Stimulated activated naive B cell treated with anti-CD40 and anti-IgM and Interleukin-4, amounts not matched to agents 10 μg/mL and 1 μg/mL and 100 μg/mL, for 72 hours (primary cell): Measurements from ENCODE around the gene ADNP2.

Experiments used
- ATAC-seq, 2 donors: fragments of 150-1000 bp; cut with Tn5 transposase; replicated peaks; 2 replicates each; pipeline ENCODE4 v1.10.0; 2021; ENCODE audit warnings: moderate library complexity in 1 of 2
- DNase-seq: peaks from one replicate; pipeline ENCODE4 v3.0.0; 2021
- H3K27ac Mint-ChIP-seq: one replicate; pipeline ENCODE4 v1.8.0; 2022; ENCODE audit warnings: mild to moderate bottlenecking, mixed read lengths
- H3K27me3 Mint-ChIP-seq, 2 donors: one replicate each; pipeline ENCODE4 v1.8.0; 2022; ENCODE audit warnings: mixed read lengths in 2 of 2
- H3K36me3 Mint-ChIP-seq, 2 donors: one replicate each; pipeline ENCODE4 v1.8.0; 2022; ENCODE audit warnings: mixed read lengths in 2 of 2, mild to moderate bottlenecking in 1 of 2
- H3K4me1 Mint-ChIP-seq, 2 donors: one replicate each; pipeline ENCODE4 v1.8.0; 2022; ENCODE audit warnings: mixed read lengths in 2 of 2, mild to moderate bottlenecking in 1 of 2
- H3K4me3 Mint-ChIP-seq, 2 donors: one replicate each; pipeline ENCODE4 v1.8.0; 2022; ENCODE audit warnings: mild to moderate bottlenecking in 2 of 2, mixed read lengths in 2 of 2, moderate library complexity in 1 of 2
- H3K9me3 Mint-ChIP-seq, 2 donors: one replicate each; pipeline ENCODE4 v1.8.0; 2022; ENCODE audit warnings: mixed read lengths in 2 of 2, mild to moderate bottlenecking in 1 of 2

Gene ADNP2

GRCh38 chr18:80108739-80109675 lies at the start of gene ADNP2:
TSS of gene ADNP2 (plus strand) at chr18:80109262. CDS start at chr18:80117543, 8,281 bp downstream.
- H3K9me3 Mint-ChIP-seq: peaks cover 0 to 4% of the 10 kb centered on the region in 2 donors
- ATAC-seq: peak; percentile 77 to 82
- DNase-seq: peak; percentile 78
- peaks cover 34 to 41% of the 10 kb centered on the region in 2 donors for H3K4me1 Mint-ChIP-seq
- H3K4me3 Mint-ChIP-seq: peak within 1 kb of the TSS; percentile 77 to 87
- peaks cover 5 to 17% of the 10 kb centered on the region in 2 donors for H3K36me3 Mint-ChIP-seq
- H3K27ac Mint-ChIP-seq: peak within 1 kb of the TSS; percentile 95
- no peaks in the 10 kb centered on the region for H3K27me3 Mint-ChIP-seq

- no peak overlapping the region for H3K27ac Mint-ChIP-seq
- DNase-seq: no peak
- H3K36me3 Mint-ChIP-seq: peaks cover 26 to 27% of the 10 kb centered on the region in 2 donors
- H3K4me3 Mint-ChIP-seq: no peak overlapping the region
- H3K4me1 Mint-ChIP-seq: no peaks in the 10 kb centered on the region
- no peak for ATAC-seq
- peaks cover 21 to 26% of the 10 kb centered on the region in 2 donors for H3K9me3 Mint-ChIP-seq
- no peaks in the 10 kb centered on the region for H3K27me3 Mint-ChIP-seq
Observed at GRCh38 chr18:80059945-80060344, 49.1 kb upstream of the ADNP2 start.

- Mint-ChIP-seq H3K9me3 (peaks cover 0 to 2% of the 10 kb centered on the region in 2 donors), H3K4me3 (no peak overlapping the region), H3K27me3 (no peaks in the 10 kb centered on the region), H3K36me3 (peaks cover 3 to 7% of the 10 kb centered on the region in 2 donors), H3K4me1 (no peaks in the 10 kb centered on the region), H3K27ac (no peak overlapping the region)
- DNase-seq: no peak
- ATAC-seq: no peak
Observed at GRCh38 chr18:80065705-80066104, 43.4 kb upstream of the ADNP2 start.

GRCh38 chr18:80067321-80067720 lies 41.7 kb upstream of the ADNP2 start:
- no peaks in the 10 kb centered on the region for H3K27me3 Mint-ChIP-seq
- peaks cover 0 to 2% of the 10 kb centered on the region in 2 donors for H3K9me3 Mint-ChIP-seq
- H3K36me3 Mint-ChIP-seq: peaks cover 0 to 5% of the 10 kb centered on the region in 2 donors
- no peak for DNase-seq
- H3K4me3 Mint-ChIP-seq: no peak overlapping the region
- H3K4me1 Mint-ChIP-seq: no peaks in the 10 kb centered on the region
- H3K27ac Mint-ChIP-seq: no peak overlapping the region
- no peak for ATAC-seq

GRCh38 chr18:80067897-80068296 lies 41.2 kb upstream of the ADNP2 start:
- DNase-seq: no peak
- no peaks in the 10 kb centered on the region for H3K4me1 Mint-ChIP-seq
- no peaks in the 10 kb centered on the region for H3K27me3 Mint-ChIP-seq
- peaks cover 0 to 5% of the 10 kb centered on the region in 2 donors for H3K36me3 Mint-ChIP-seq
- H3K9me3 Mint-ChIP-seq: peaks cover 0 to 2% of the 10 kb centered on the region in 2 donors
- no peak for ATAC-seq
- H3K27ac Mint-ChIP-seq: no peak overlapping the region
- no peak overlapping the region for H3K4me3 Mint-ChIP-seq

- no peak overlapping the region for H3K4me3 Mint-ChIP-seq
- no peaks in the 10 kb centered on the region for H3K4me1 Mint-ChIP-seq
- H3K9me3 Mint-ChIP-seq: no peaks in the 10 kb centered on the region
- peaks cover 0 to 5% of the 10 kb centered on the region in 2 donors for H3K36me3 Mint-ChIP-seq
- H3K27me3 Mint-ChIP-seq: no peaks in the 10 kb centered on the region
- no peak for ATAC-seq
- no peak for DNase-seq
- no peak overlapping the region for H3K27ac Mint-ChIP-seq
Observed at GRCh38 chr18:80068571-80069272, 40.3 kb upstream of the ADNP2 start.

GRCh38 chr18:80070825-80071224 lies 38.2 kb upstream of the ADNP2 start:
- DNase-seq (no peak), ATAC-seq (no peak)
- Mint-ChIP-seq H3K9me3 (no peaks in the 10 kb centered on the region), H3K27me3 (no peaks in the 10 kb centered on the region), H3K36me3 (no peaks in the 10 kb centered on the region), H3K27ac (no peak overlapping the region), H3K4me3 (no peak overlapping the region), H3K4me1 (no peaks in the 10 kb centered on the region)

- DNase-seq: no peak
- Mint-ChIP-seq H3K27ac (no peak overlapping the region), H3K4me3 (no peak overlapping the region), H3K27me3 (no peaks in the 10 kb centered on the region), H3K9me3 (no peaks in the 10 kb centered on the region), H3K36me3 (no peaks in the 10 kb centered on the region), H3K4me1 (no peaks in the 10 kb centered on the region)
- ATAC-seq: no peak
Observed at GRCh38 chr18:80074183-80074582, 34.9 kb upstream of the ADNP2 start.

GRCh38 chr18:80074697-80075096 lies 34.4 kb upstream of the ADNP2 start:
- DNase-seq (no peak), ATAC-seq (no peak)
- Mint-ChIP-seq H3K27ac (no peak overlapping the region), H3K27me3 (no peaks in the 10 kb centered on the region), H3K9me3 (no peaks in the 10 kb centered on the region), H3K4me1 (no peaks in the 10 kb centered on the region), H3K36me3 (peaks cover 0 to under 1% of the 10 kb centered on the region in 2 donors), H3K4me3 (no peak overlapping the region)

- H3K4me1 Mint-ChIP-seq: no peaks in the 10 kb centered on the region
- H3K27ac Mint-ChIP-seq: no peak overlapping the region
- H3K36me3 Mint-ChIP-seq: peaks cover 0 to 4% of the 10 kb centered on the region in 2 donors
- ATAC-seq (no peak), DNase-seq (no peak)
- H3K9me3 Mint-ChIP-seq: no peaks in the 10 kb centered on the region
- no peak overlapping the region for H3K4me3 Mint-ChIP-seq
- H3K27me3 Mint-ChIP-seq: no peaks in the 10 kb centered on the region
Observed at GRCh38 chr18:80075940-80076339, 33.1 kb upstream of the ADNP2 start.

- Mint-ChIP-seq H3K9me3 (no peaks in the 10 kb centered on the region), H3K27me3 (no peaks in the 10 kb centered on the region), H3K27ac (no peak overlapping the region), H3K36me3 (peaks cover 0 to 4% of the 10 kb centered on the region in 2 donors), H3K4me3 (no peak overlapping the region), H3K4me1 (no peaks in the 10 kb centered on the region)
- no peak for ATAC-seq
- no peak for DNase-seq
Observed at GRCh38 chr18:80076379-80076778, 32.7 kb upstream of the ADNP2 start.

- no peak overlapping the region for H3K4me3 Mint-ChIP-seq
- peaks cover 5 to 10% of the 10 kb centered on the region in 2 donors for H3K36me3 Mint-ChIP-seq
- no peaks in the 10 kb centered on the region for H3K4me1 Mint-ChIP-seq
- ATAC-seq (no peak), DNase-seq (no peak)
- peaks cover 0 to 5% of the 10 kb centered on the region in 2 donors for H3K27me3 Mint-ChIP-seq
- H3K9me3 Mint-ChIP-seq: no peaks in the 10 kb centered on the region
- no peak overlapping the region for H3K27ac Mint-ChIP-seq
Observed at GRCh38 chr18:80077873-80078272, 31.2 kb upstream of the ADNP2 start.

GRCh38 chr18:80086281-80086680 lies 22.8 kb upstream of the ADNP2 start:
- H3K36me3 Mint-ChIP-seq: peaks cover 12 to 37% of the 10 kb centered on the region in 2 donors
- ATAC-seq (no peak), DNase-seq (no peak)
- H3K9me3 Mint-ChIP-seq: peaks cover 28 to 36% of the 10 kb centered on the region in 2 donors
- peaks cover 18 to 21% of the 10 kb centered on the region in 2 donors for H3K27me3 Mint-ChIP-seq
- no peaks in the 10 kb centered on the region for H3K4me1 Mint-ChIP-seq
- H3K4me3 Mint-ChIP-seq: no peak overlapping the region
- no peak overlapping the region for H3K27ac Mint-ChIP-seq

- ATAC-seq (no peak), DNase-seq (no peak)
- Mint-ChIP-seq H3K4me3 (no peak overlapping the region), H3K9me3 (peaks cover 28 to 36% of the 10 kb centered on the region in 2 donors), H3K27ac (no peak overlapping the region), H3K4me1 (no peaks in the 10 kb centered on the region), H3K36me3 (peaks cover 8 to 33% of the 10 kb centered on the region in 2 donors), H3K27me3 (peaks cover 18 to 26% of the 10 kb centered on the region in 2 donors)
Observed at GRCh38 chr18:80088036-80088435, 21.0 kb upstream of the ADNP2 start.
